H9 (cell line): ENCODE data around the gene MAPKAPK3. TPM values are rescaled to one million over a fixed set of nuclear protein-coding genes. Genes with fewer than 3 reads are reported as not detected.

ENCODE experiments used
- DNase-seq: peaks from one replicate; pipeline ENCODE4 v3.0.0-alpha.2; 2017
- H2AFZ ChIP-seq: one replicate; pipeline ENCODE4 v1.6.1; 2013; ENCODE audit warnings: mild to moderate bottlenecking, low read length, control low read depth, moderate library complexity
- H2AK5ac ChIP-seq: 2 replicates; pipeline ENCODE4 v1.6.1; 2013; ENCODE audit warnings: low read length, control low read depth, mixed read lengths; ENCODE audit not compliant: insufficient read length
- H2BK120ac ChIP-seq: one replicate; pipeline ENCODE4 v1.6.1; 2013; ENCODE audit warnings: low read depth, mild to moderate bottlenecking, low read length, control low read depth, inconsistent platforms; ENCODE audit not compliant: poor library complexity, severe bottlenecking
- H2BK12ac ChIP-seq: 2 replicates; pipeline ENCODE4 v1.6.1; 2013; ENCODE audit warnings: low read length, control low read depth, mixed read lengths, low read depth; ENCODE audit not compliant: insufficient read length
- H2BK15ac ChIP-seq: 2 replicates; pipeline ENCODE4 v1.6.1; 2013; ENCODE audit warnings: low read depth, low read length, control low read depth
- H2BK20ac ChIP-seq: one replicate; pipeline ENCODE4 v1.6.1; 2013; ENCODE audit warnings: low read depth, mild to moderate bottlenecking, low read length, control low read depth, inconsistent platforms; ENCODE audit not compliant: poor library complexity, severe bottlenecking
- H2BK5ac ChIP-seq: 2 replicates; pipeline ENCODE4 v1.6.1; 2013; ENCODE audit warnings: low read length, control low read depth, mixed read lengths; ENCODE audit not compliant: insufficient read length
- H3K14ac ChIP-seq: 2 replicates; pipeline ENCODE4 v1.6.1; 2013; ENCODE audit warnings: low read length, control low read depth; ENCODE audit not compliant: insufficient read depth
- H3K18ac ChIP-seq: 2 replicates; pipeline ENCODE4 v1.6.1; 2013; ENCODE audit warnings: low read depth, mild to moderate bottlenecking, mixed read lengths, low read length, control low read depth; ENCODE audit not compliant: insufficient read length
- H3K23ac ChIP-seq: 2 replicates; pipeline ENCODE4 v1.6.1; 2013; ENCODE audit warnings: low read length, control low read depth, mixed read lengths, low read depth; ENCODE audit not compliant: insufficient read length
- H3K23me2 ChIP-seq: 2 replicates; pipeline ENCODE4 v1.6.1; 2013; ENCODE audit warnings: low read depth, mild to moderate bottlenecking, mixed read lengths, low read length, control low read depth; ENCODE audit not compliant: insufficient read length, poor library complexity, severe bottlenecking
- H3K27ac ChIP-seq: 2 replicates; pipeline ENCODE4 v1.5.1; 2013; ENCODE audit warnings: low read length, control low read depth, mixed read lengths, low read depth; ENCODE audit not compliant: insufficient read length
- H3K27me3 ChIP-seq: 2 replicates; pipeline ENCODE4 v1.6.1; 2013; ENCODE audit warnings: low read length, control low read depth, inconsistent platforms; ENCODE audit not compliant: insufficient read depth
- H3K4ac ChIP-seq: 2 replicates; pipeline ENCODE4 v1.6.1; 2013; ENCODE audit warnings: low read depth, mild to moderate bottlenecking, control low read depth, inconsistent platforms, low read length, moderate library complexity
- H3K4me1 ChIP-seq: 2 replicates; pipeline ENCODE4 v1.6.1; 2013; ENCODE audit warnings: low read length, control low read depth, inconsistent platforms; ENCODE audit not compliant: insufficient read depth
- H3K4me2 ChIP-seq: 2 replicates; pipeline ENCODE4 v1.6.1; 2013; ENCODE audit warnings: low read length, control low read depth, mixed read lengths; ENCODE audit not compliant: insufficient read length, insufficient read depth
- H3K56ac ChIP-seq: 2 replicates; pipeline ENCODE4 v1.6.1; 2013; ENCODE audit warnings: low read depth, mild to moderate bottlenecking, mixed read lengths, low read length, control low read depth; ENCODE audit not compliant: insufficient read length
- H3K79me1 ChIP-seq: 2 replicates; pipeline ENCODE4 v1.6.1; 2013; ENCODE audit warnings: low read depth, mild to moderate bottlenecking, moderate library complexity, low read length, control low read depth, inconsistent platforms; ENCODE audit not compliant: insufficient read depth, poor library complexity, severe bottlenecking
- H3K79me2 ChIP-seq: 2 replicates; pipeline ENCODE4 v1.6.1; 2013; ENCODE audit warnings: low read length, control low read depth, inconsistent platforms; ENCODE audit not compliant: insufficient read depth
- H3K9ac ChIP-seq: 2 replicates; pipeline ENCODE4 v1.6.1; 2013; ENCODE audit warnings: low read length, control low read depth, mixed read lengths; ENCODE audit not compliant: insufficient read length; ENCODE audit errors: extremely low read depth
- H3K9me3 ChIP-seq: one replicate; pipeline ENCODE4 v1.6.1; 2013; ENCODE audit warnings: low read depth, low read length, inconsistent platforms; ENCODE audit not compliant: control insufficient read depth
- H3T11ph ChIP-seq: one replicate; pipeline ENCODE4 v1.6.1; 2013; ENCODE audit warnings: mild to moderate bottlenecking, low read length, control low read depth, inconsistent platforms
- H4K20me1 ChIP-seq: one replicate; pipeline ENCODE4 v1.6.1; 2013; ENCODE audit not compliant: control insufficient read depth, insufficient read length, insufficient read depth
- H4K5ac ChIP-seq: 2 replicates; pipeline ENCODE4 v1.6.1; 2013; ENCODE audit warnings: low read depth, mild to moderate bottlenecking, mixed read lengths, low read length, control low read depth; ENCODE audit not compliant: insufficient read length
- H4K8ac ChIP-seq: replicated peaks from 2 replicates; pipeline ENCODE4 v1.6.1; 2013; ENCODE audit warnings: low read length, control low read depth, mixed read lengths, low read depth; ENCODE audit not compliant: insufficient read length
- H4K91ac ChIP-seq: 2 replicates; pipeline ENCODE4 v1.6.1; 2013; ENCODE audit warnings: low read depth, mild to moderate bottlenecking, moderate library complexity, mixed read lengths, low read length, control low read depth; ENCODE audit not compliant: insufficient read length
- H3K27ac Mint-ChIP-seq, 3 experiments: 2 replicates in 2 of 3; 3 replicates in 1 of 3; pipeline ENCODE4 v1.8.0; 2020 to 2021; ENCODE audit warnings: mixed read lengths in 3 of 3, mild to moderate bottlenecking in 1 of 3, moderate library complexity in 1 of 3
- H3K27me3 Mint-ChIP-seq: 2 replicates; pipeline ENCODE4 v1.8.0; 2021; ENCODE audit warnings: low read depth, mild to moderate bottlenecking, moderate library complexity, mixed read lengths
- H3K36me3 Mint-ChIP-seq, 3 experiments: 2 replicates in 2 of 3; 3 replicates in 1 of 3; pipeline ENCODE4 v1.8.0; 2020 to 2021; ENCODE audit warnings: low read depth in 3 of 3, mixed read lengths in 3 of 3; ENCODE audit not compliant: insufficient read depth in 1 of 3
- H3K4me1 Mint-ChIP-seq, 2 experiments: 2 replicates each; pipeline ENCODE4 v1.8.0; 2020; ENCODE audit warnings: mixed read lengths in 2 of 2
- H3K4me3 Mint-ChIP-seq, 2 experiments: 2 replicates in 1 of 2; 3 replicates in 1 of 2; pipeline ENCODE4 v1.8.0; 2020 to 2021; ENCODE audit warnings: mild to moderate bottlenecking in 2 of 2, mixed read lengths in 2 of 2, moderate library complexity in 1 of 2
- H3K9me3 Mint-ChIP-seq, 2 experiments: 2 replicates in 1 of 2; 3 replicates in 1 of 2; pipeline ENCODE4 v1.8.0; 2020; ENCODE audit warnings: mild to moderate bottlenecking in 2 of 2, mixed read lengths in 2 of 2, moderate library complexity in 1 of 2
- WGBS: extraction: QIAGEN DNeasy Blood & Tissue Kit; methylation state at CpG from one replicate; pipeline ENCODE4 v1.1.7; 2013; ENCODE audit warnings: missing lambda C conversion rate, low lambda C conversion rate, mixed read lengths; ENCODE audit not compliant: insufficient read length; ENCODE audit errors: extremely low coverage; 5-methylcytosine and 5-hydroxymethylcytosine counted together
- total RNA-seq: library from RNA; stranded (reverse); gene quantifications from 2 replicates; pipeline ENCODE4 v1.2.1, GENCODE V29; 2021
- TF ChIP-seq, protein P1 (sequence below): fragments of 200-600 bp; sonication (generic); conservative IDR thresholded peaks from 3 replicates; pipeline ENCODE4 v1.8.0; 2021; ENCODE audit warnings: antibody characterized with exemption, mild to moderate bottlenecking

Gene MAPKAPK3
- total RNA-seq, 1 experiment from 2014 or later = 57.9 TPM

DNA sequence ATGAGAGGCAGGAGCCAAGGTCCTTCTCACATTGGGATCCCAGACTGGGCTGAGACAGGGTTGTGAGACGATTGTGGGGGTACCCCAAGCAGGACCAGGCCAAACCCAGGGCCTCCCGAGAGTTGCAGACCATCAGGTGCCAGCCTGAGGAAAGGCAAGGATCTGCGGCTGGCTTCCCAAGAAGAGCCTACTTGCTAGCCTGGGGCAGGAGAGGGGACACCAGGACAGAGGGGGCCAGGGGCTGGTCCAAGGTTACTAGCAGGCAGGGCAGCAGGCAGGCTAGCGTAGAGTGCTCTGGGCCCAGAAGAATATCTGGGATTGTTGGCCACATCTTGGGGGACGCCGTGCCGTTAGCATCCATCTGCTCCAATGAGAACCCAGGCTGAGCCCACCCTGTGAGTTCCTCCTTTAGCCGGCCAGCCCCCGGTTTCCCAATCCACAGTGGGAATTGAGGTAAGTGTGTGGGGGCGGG is 5.9 kb upstream of the MAPKAPK3 start:
- no peak overlapping the region for H2AFZ ChIP-seq
- no peak overlapping the region for H3K27ac ChIP-seq

More for the DNA sequence above, 5.9 kb upstream of the MAPKAPK3 start:
- DNase-seq = no peak
- Mint-ChIP-seq H3K27ac (peak overlapping the region in 1 of 3 experiments; percentile 15; a peak in 1 of 7 replicates), H3K27me3 (peaks cover 51% of the 10 kb centered on the region), H3K36me3 (peaks cover 0 to 1% (median 0%) of the 10 kb centered on the region in 3 experiments; a peak in 1 of 7 replicates), H3K4me3 (peak overlapping the region; percentile 72 to 83), H3K9me3 (no peaks in the 10 kb centered on the region), H3K4me1 (peaks cover 18 to 20% of the 10 kb centered on the region in 2 experiments)
- Histone ChIP-seq H3K9ac (no peak overlapping the region), H3K23ac (no peak overlapping the region), H2BK5ac (no peak overlapping the region), H4K91ac (no peak overlapping the region), H4K20me1 (no peaks in the 10 kb centered on the region), H2BK12ac (no peak overlapping the region), H3K4me2 (peak overlapping the region; percentile 66), H2BK20ac (no peak overlapping the region), H3K79me1 (no peaks in the 10 kb centered on the region), H3K23me2 (peaks cover 13% of the 10 kb centered on the region), H3K4ac (no peak overlapping the region), H4K5ac (no peak overlapping the region), H3K4me1 (no peaks in the 10 kb centered on the region), H3K79me2 (no peaks in the 10 kb centered on the region), H2BK15ac (no peak overlapping the region), H3K18ac (no peak overlapping the region), H3K27me3 (peaks cover 8% of the 10 kb centered on the region; the same call in 1 of the 2 replicates), H3T11ph (no peak overlapping the region), H3K9me3 (no peaks in the 10 kb centered on the region), H2BK120ac (no peak overlapping the region), H2AK5ac (no peak overlapping the region), H4K8ac (no peak overlapping the region), H3K56ac (no peak overlapping the region), H3K14ac (no peak overlapping the region)
- TF ChIP-seq, protein P1, sequence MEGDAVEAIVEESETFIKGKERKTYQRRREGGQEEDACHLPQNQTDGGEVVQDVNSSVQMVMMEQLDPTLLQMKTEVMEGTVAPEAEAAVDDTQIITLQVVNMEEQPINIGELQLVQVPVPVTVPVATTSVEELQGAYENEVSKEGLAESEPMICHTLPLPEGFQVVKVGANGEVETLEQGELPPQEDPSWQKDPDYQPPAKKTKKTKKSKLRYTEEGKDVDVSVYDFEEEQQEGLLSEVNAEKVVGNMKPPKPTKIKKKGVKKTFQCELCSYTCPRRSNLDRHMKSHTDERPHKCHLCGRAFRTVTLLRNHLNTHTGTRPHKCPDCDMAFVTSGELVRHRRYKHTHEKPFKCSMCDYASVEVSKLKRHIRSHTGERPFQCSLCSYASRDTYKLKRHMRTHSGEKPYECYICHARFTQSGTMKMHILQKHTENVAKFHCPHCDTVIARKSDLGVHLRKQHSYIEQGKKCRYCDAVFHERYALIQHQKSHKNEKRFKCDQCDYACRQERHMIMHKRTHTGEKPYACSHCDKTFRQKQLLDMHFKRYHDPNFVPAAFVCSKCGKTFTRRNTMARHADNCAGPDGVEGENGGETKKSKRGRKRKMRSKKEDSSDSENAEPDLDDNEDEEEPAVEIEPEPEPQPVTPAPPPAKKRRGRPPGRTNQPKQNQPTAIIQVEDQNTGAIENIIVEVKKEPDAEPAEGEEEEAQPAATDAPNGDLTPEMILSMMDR = no peak
- WGBS = no CpG with 5 or more reads among the region's 10 CpGs
